Activated CD8-positive, alpha-beta memory T cell treated with anti-CD3 and anti-CD28 coated beads for 36 hours (primary cell): ENCODE measurements around the gene JPH3. TPM values are rescaled to one million over a fixed set of nuclear protein-coding genes. Genes with fewer than 3 reads are reported as not detected.

Experiments used
- CTCF ChIA-PET: fragments of 350-600 bp; sonication (Branson Sonifier 250); formaldehyde crosslinking; loops from one replicate; lab custom pipeline; 2021; ENCODE audit warnings: antibody characterized with exemption; lab: Charles Lee
- POLR2A ChIA-PET: fragments of 350-600 bp; sonication (Branson Sonifier 250); formaldehyde crosslinking; loops from one replicate; lab custom pipeline; 2021; ENCODE audit warnings: antibody characterized with exemption; lab: Charles Lee
- total RNA-seq, 2 experiments: library from RNA; stranded (reverse); gene quantifications; one replicate each; pipeline ENCODE4 v1.2.3, GENCODE V29; 2021

Gene JPH3
- total RNA-seq, 2 experiments from 2014 or later: not detected

DNA sequence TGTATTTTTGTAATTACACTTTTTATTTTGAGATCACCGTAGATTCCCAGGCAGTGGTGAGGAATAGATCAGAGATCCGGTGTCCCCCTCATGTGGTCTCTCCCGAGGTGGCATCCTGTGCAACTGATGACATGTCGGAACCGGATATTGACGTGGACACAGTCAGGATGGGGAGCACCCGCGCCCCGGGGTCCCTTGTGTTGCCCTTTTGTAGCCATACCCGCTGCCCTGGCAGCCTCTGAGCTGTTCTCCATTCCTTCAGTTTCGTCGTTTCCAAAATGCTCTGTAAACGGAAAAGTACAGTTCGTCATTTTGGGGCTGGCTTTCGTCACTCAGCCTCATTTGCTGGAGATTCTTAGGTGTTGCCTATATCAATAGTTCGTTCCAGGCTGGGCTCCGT lies 14.2 kb downstream of the JPH3 start:
- CTCF ChIA-PET: no interaction called here
- POLR2A ChIA-PET: no interaction called here

DNA sequence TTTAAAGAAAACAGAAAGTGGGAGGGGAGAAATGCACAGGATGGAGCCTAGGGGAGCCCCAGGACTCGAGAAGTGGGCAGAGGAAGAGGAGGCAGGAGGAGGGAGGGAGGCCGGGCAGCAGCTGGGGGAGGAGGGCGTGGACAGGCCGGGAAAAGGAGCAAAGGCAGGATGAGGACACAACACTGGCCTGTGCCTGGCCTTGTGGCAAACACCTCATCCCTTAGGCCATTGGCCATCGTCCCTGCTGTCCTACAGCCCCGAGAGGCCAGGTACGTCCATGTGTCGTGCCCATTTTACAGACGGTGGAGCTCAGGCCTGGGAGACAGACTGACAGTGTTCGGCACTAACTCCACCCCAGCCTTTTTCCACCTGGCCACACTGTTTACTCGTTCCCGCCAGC lies 15.9 kb downstream of the JPH3 start:
- POLR2A ChIA-PET: interaction anchor here (0.7 kb wide), 1 partner anchor 34 kb away, joined by 6 read pairs; no protein-coding TSS in a partner anchor

GRCh38 chr16:87619360-87620200 lies 17.3 kb downstream of the JPH3 start:
- POLR2A ChIA-PET: no interaction called here
- CTCF ChIA-PET: no interaction called here

More for the DNA sequence above, 15.9 kb downstream of the JPH3 start:
- CTCF ChIA-PET: no interaction called here

DNA sequence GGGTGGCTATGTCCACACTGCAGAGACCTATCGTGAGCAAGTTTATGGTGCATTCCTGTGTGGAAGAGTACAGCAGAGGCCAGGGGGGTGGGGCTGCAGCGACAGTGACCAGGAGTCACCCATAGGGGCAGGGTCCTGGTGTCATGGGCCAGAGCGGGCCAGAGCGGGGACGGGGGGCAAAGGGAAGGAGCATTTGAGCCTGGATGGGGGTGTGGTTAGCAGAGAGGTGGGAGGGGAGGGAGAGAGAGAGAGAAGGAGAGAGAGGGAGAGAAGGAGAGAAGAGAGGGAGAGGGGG lies 17.8 kb downstream of the JPH3 start:
- POLR2A ChIA-PET: no interaction called here
- CTCF ChIA-PET: no interaction called here

- POLR2A ChIA-PET: no interaction called here
- CTCF ChIA-PET: no interaction called here
Observed at GRCh38 chr16:87621550-87621829, 19.2 kb downstream of the JPH3 start.

DNA sequence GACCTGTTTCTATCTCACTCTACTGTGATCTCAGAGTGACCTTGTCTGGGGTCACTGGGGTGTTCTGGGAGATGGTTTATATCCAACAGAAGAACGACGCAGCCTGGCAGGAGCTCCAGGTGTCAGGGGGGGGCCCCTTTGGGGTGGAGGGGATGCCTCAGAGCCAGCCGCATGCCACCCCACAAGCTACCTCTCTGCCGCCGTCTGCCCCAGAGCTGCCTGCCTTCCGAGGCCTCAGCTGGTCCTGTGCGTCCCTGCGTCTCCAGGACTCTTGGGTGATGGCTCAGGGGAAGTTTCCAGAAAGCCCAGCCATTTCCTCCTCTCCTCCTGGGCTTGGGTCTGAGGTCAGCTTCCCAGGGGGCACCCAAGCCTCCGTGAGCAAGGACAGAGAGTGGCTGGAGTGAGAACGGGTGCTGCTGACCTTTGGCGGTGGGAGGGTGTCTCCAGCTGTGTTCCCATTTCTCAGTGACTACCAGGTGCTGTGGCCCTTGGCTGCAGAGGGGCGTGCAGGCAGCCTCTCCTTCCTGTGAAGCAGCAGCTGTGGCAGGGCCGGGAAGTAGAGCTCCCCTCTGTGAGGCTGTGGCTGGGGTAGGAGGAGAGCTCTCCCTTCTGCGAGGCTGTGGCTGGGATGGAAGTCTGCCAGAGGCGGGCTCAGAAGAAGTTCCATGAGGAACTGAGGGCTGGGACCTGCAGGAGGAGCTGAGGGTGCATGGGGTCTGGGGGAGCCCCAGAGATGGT lies 19.8 kb downstream of the JPH3 start:
- ChIA-PET CTCF (no interaction called here), POLR2A (no interaction called here)

DNA sequence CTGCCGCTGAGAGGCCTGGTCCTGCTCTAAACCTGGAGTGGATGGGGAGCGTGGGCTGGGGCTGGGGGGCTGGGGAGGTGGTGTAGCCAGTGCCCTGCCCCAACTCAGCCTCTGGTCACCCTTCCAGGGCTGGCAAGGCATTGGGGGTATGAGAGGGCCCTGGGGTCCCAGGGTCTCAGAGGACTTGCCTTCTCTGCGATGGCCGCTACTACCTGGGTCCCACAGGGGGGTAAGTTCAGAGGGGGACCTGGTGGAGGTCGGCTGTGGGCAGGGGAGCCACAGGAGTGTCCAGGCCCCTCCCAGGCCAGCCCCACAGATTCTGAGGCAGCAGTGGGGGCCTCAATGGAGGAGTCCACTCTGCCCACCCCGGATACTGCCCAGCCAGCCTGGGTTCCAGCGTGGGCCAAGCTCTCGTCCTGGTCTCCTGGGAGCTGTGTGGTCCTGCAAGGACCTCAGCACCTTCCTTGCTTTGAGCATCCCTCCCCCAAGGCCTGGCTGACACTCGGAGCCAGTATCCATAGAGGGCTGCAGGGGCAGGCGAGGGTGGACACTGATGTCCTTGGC lies 20.5 kb downstream of the JPH3 start:
- ChIA-PET POLR2A (no interaction called here), CTCF (no interaction called here)

- CTCF ChIA-PET: interaction anchor here (2.0 kb wide), 1 partner anchor 10 kb away, joined by 10 read pairs; no protein-coding TSS in a partner anchor
- POLR2A ChIA-PET: no interaction called here
Observed at GRCh38 chr16:87625241-87625797, 23.0 kb downstream of the JPH3 start.

DNA sequence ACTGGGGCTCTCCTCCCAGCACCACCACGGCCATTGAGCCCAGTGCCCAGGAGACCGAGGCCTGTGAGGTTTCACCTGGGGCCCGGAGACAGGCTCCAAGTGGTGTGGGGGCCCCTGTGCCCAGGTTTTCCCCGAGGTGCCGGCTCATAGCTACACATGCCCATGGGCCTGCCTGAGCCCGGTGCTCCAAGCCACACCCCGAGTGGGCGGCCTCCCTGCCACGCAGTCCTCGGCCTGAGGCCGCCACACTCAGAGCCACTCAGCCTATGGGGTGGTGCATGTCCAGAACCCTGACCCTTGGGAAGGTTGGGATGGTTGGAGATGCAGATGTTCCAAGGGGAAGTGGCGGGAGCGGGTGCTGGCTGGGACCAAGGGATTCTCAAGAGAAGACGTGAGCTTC lies 24.1 kb downstream of the JPH3 start:
- ChIA-PET CTCF (interaction anchor here (2.1 kb wide), 1 partner anchor 10 kb away, joined by 8 read pairs; no protein-coding TSS in a partner anchor), POLR2A (no interaction called here)

DNA sequence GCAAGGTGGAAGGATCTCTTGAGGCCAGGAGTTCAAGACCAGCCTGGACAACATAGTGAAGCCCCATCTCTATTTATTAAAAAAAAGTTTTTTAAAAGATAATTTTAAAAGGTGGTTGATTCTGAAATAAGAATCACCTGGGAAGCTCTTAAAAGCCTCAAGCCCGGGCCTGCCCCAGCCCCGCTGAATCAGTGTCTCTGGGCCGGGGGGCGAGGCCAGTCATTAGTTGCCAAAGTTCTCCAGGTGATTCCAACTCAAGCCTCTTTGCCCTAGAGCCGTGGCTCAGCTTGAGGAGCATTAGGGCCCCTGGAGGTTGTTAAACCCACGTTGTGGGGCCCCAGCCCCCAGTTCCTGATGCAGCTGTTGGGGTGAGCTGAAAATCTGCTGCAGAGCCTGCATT lies 24.6 kb downstream of the JPH3 start:
- CTCF ChIA-PET: interaction anchor here (2.1 kb wide), 1 partner anchor 9 kb away, joined by 8 read pairs; no protein-coding TSS in a partner anchor
- POLR2A ChIA-PET: no interaction called here

DNA sequence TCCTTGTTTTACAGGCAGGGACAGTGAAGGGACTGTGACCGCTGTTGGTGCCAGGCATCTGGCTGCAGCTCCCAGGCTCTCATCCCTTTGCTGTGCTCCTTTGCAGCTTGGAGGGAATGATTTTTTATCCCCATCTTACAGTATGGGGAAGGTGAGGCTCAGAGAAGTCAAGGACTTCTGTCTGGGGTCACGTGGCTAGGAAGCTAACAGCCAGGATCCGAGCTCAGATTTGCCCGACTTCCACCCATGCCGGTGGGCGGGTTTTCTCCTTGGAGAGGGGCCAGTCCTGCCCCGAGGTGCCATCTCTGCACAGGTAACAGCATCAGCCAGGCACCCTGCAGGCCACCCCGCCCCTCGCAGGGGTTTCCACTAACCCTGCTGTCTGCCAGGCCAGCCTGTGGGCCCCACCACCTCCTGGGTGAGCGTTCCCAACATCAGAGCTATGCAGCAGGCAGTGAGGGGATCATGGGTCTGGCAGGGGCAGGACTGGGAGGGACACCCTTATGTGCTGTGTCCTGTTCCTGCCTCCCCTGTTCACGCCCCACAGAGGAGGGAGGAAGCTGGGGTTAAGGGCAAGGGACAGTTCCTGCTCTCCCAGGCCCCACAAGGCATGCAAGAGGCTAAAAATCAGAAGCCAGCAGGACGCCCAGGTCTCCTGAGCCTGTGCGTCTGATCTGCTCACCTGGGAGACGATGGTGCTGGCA lies 25.4 kb downstream of the JPH3 start:
- POLR2A ChIA-PET: no interaction called here
- CTCF ChIA-PET: interaction anchor here (2.1 kb wide), 1 partner anchor 8 kb away, joined by 8 read pairs; no protein-coding TSS in a partner anchor

GRCh38 chr16:87628246-87628923 lies 26.1 kb downstream of the JPH3 start:
- ChIA-PET POLR2A (no interaction called here), CTCF (interaction anchor here (2.1 kb wide), 1 partner anchor 8 kb away, joined by 8 read pairs; no protein-coding TSS in a partner anchor)

GRCh38 chr16:87628940-87629339 lies 26.6 kb downstream of the JPH3 start:
- CTCF ChIA-PET: no interaction called here
- POLR2A ChIA-PET: no interaction called here

DNA sequence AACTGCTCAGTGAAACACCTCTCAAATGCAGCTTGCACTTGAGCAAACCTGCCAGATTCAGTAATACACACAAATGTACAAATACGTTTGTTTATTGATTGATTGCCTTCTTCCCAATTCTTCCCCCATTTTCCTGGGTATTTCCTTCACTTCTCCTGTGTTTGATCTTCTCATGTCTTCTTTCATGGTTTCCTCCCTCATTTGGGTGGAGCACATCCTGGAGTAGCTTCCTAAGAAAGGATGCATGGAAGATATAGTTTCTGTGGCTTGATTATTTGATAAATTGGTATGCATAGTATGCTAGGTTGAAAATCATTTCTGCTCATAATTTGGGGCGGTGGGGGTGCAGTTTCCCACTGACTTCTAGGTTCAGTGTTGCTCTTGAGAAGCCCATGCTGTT lies 28.8 kb downstream of the JPH3 start:
- ChIA-PET CTCF (no interaction called here), POLR2A (interaction anchor here (0.6 kb wide), 1 partner anchor 48 kb away, joined by 3 read pairs; no protein-coding TSS in a partner anchor)

GRCh38 chr16:87634411-87634810 lies 32.1 kb downstream of the JPH3 start:
- CTCF ChIA-PET: interaction anchor here (1.2 to 3.3 kb wide), 6 partner anchors 10 to 217 kb away, joined by 4 to 33 read pairs (median 6); no protein-coding TSS in a partner anchor
- POLR2A ChIA-PET: no interaction called here

- POLR2A ChIA-PET: interaction anchor here (0.5 to 1.2 kb wide), 4 partner anchors 109 to 240 kb away, joined by 3 to 8 read pairs (median 5); no protein-coding TSS in a partner anchor
- CTCF ChIA-PET: interaction anchor here (0.6 to 3.3 kb wide), 48 partner anchors 9 to 320 kb away, joined by 3 to 33 read pairs (median 4); no protein-coding TSS in a partner anchor
Observed at GRCh38 chr16:87635541-87636049, 33.3 kb downstream of the JPH3 start.

DNA sequence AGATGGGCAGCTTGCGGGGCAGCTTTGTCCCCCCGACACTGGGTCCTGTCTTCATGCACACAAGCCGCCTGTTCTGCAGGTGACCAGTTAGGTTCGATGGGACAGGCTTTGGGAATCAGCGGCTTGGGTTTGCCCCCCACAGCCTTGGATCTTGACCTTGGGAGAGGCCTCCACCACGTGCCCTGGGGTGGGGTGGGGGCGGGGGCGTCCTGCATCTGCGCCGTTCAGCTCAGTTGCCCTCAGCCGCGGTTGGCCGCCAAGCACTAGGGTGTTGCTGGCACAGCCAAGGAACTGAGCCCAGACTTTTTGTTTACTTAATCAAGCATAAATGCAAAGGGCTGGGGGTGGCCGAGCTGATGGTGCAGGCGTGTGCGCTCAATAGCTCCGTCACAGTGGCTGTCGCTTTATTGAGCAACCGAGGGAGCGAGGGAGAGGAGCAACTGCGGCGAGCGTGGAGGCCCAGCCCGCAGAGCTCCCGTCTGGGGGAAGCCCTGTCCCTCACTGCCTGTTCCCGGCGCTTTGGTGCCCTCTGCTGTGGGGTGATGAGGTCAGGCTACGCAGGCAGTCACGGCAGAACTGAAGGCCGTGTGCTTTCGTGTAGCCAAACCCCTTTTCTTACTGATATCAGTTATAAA lies 33.9 kb downstream of the JPH3 start:
- CTCF ChIA-PET: interaction anchor here (0.5 to 3.3 kb wide), 49 partner anchors 9 to 320 kb away, joined by 3 to 33 read pairs (median 4); no protein-coding TSS in a partner anchor
- POLR2A ChIA-PET: interaction anchor here (0.5 to 1.2 kb wide), 3 partner anchors 108 to 200 kb away, joined by 3 to 8 read pairs (median 7); no protein-coding TSS in a partner anchor
